Activated naive CD8-positive, alpha-beta T cell treated with anti-CD3 and anti-CD28 coated beads, Interleukin-2, amount 10 ng/mL, durations not matched to agents 7 days and 5 days (primary cell): ENCODE results near the gene RAPGEF6. TPM values are rescaled to one million over a fixed set of nuclear protein-coding genes. Genes with fewer than 3 reads are reported as not detected.

Experiments used
- ATAC-seq: fragments of 150-1000 bp; cut with Tn5 transposase; one replicate; pipeline ENCODE4 v1.10.0; 2021; ENCODE audit warnings: low read depth, moderate library complexity
- POLR2A ChIA-PET: fragments of 350-600 bp; sonication (Branson Sonifier 250); formaldehyde crosslinking; loops from one replicate; lab custom pipeline; 2021; ENCODE audit warnings: antibody characterized with exemption; lab: Charles Lee
- DNase-seq: peaks from one replicate; pipeline ENCODE4 v3.0.0; 2021
- H3K27ac Mint-ChIP-seq: one replicate; pipeline ENCODE4 v1.8.0; 2022; ENCODE audit warnings: mild to moderate bottlenecking, mixed read lengths
- H3K27me3 Mint-ChIP-seq: one replicate; pipeline ENCODE4 v1.8.0; 2022; ENCODE audit warnings: mild to moderate bottlenecking, moderate library complexity, mixed read lengths
- H3K36me3 Mint-ChIP-seq: one replicate; pipeline ENCODE4 v1.8.0; 2021; ENCODE audit warnings: mild to moderate bottlenecking, mixed read lengths
- H3K4me1 Mint-ChIP-seq: one replicate; pipeline ENCODE4 v1.8.0; 2021; ENCODE audit warnings: mixed read lengths
- H3K4me3 Mint-ChIP-seq: one replicate; pipeline ENCODE4 v1.8.0; 2022; ENCODE audit warnings: mild to moderate bottlenecking, moderate library complexity, mixed read lengths
- H3K9me3 Mint-ChIP-seq: one replicate; pipeline ENCODE4 v1.8.0; 2021; ENCODE audit warnings: mixed read lengths
- total RNA-seq, 2 experiments: library from RNA; stranded (reverse); gene quantifications; one replicate each; pipeline ENCODE4 v1.2.3, GENCODE V29; 2021

The RAPGEF6 gene
- total RNA-seq, 2 experiments from 2014 or later: 51.2 to 51.5 TPM

DNA sequence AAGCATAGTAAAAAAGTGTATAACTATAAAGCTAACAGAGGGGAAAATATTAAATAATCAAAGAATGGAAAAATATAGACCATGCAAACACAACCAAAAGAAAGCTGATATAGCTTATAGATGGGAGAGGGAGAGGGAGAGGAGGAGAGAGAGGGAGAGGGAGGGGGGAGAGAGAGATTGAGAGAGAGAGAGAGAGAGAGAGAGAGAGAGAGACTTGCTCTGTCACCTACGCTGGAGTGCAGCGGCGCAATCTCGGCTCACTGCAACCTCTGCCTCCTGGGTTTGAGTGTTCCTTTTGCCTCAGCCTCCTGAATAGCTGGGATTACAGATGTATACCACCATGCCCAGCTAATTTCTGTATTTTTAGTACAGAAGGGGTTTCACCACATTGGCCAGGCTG is 110.6 kb downstream of the RAPGEF6 start:
- DNase-seq (no peak), ATAC-seq (no peak)
- no peak overlapping the region for H3K4me3 Mint-ChIP-seq
- POLR2A ChIA-PET: interaction anchor here (1.0 kb wide), 1 partner anchor 9 kb away, joined by 3 read pairs; no protein-coding TSS in a partner anchor
- H3K27ac Mint-ChIP-seq: no peak overlapping the region
- H3K27me3 Mint-ChIP-seq: no peaks in the 10 kb centered on the region
- no peaks in the 10 kb centered on the region for H3K9me3 Mint-ChIP-seq
- peaks cover 25% of the 10 kb centered on the region for H3K36me3 Mint-ChIP-seq
- H3K4me1 Mint-ChIP-seq: peaks cover 21% of the 10 kb centered on the region

DNA sequence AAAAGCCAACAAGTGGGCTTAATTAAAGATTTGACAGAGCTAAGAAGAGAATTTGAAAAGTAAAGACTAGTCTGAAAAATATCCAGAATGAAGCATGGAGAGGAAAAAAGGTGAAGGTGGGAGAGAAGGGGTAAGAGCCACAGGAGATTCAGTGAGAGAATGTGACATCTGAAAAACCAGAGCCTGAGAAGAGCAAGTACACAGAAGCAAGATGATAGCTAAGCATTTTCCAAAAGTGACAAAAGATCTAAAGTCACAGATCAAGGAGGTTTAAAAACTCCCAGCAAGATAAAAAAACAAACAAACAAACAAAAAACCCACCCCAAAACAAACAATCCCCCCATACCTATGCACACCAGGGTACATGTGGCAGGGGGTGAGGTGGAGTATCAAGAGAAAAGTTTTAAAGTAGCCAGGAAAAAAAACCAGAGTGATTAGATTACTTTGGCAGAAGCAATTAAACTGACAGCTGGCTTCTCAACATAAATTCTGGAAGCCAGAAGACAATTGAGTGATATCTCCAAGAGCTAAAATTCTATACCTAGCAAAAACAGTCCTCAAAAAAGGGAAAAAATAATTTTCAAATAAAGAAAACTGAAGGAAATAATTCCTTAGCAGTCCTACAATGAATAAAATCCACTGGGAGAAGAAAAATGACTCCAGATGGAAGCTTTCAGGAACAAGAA is 111.4 kb downstream of the RAPGEF6 start:
- Mint-ChIP-seq H3K4me1 (peaks cover 13% of the 10 kb centered on the region), H3K27me3 (no peaks in the 10 kb centered on the region), H3K4me3 (no peak overlapping the region), H3K9me3 (no peaks in the 10 kb centered on the region), H3K27ac (peak overlapping the region; percentile 46), H3K36me3 (peaks cover 29% of the 10 kb centered on the region)
- POLR2A ChIA-PET: interaction anchor here (1.0 kb wide), 1 partner anchor 9 kb away, joined by 3 read pairs; no protein-coding TSS in a partner anchor
- DNase-seq (no peak), ATAC-seq (no peak)

DNA sequence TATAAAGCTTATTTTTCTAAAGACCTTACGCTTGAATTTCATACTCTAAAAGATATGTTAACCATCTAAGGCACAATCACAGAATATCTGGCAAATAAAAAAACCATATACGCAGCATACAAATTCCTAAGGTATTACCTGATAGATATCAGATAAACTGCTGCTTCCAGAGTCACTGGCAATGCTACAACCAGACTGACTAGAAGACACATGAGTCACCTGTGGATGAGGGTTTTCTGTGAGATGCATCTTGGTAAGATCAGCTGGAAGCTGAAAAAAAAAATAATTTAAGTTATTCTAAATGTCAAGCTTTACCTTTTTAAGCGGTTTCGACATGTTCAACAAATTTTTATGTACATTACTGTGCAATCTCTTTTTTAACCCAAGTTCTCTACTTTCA is 113.8 kb downstream of the RAPGEF6 start:
- H3K27ac Mint-ChIP-seq: no peak overlapping the region

DNA sequence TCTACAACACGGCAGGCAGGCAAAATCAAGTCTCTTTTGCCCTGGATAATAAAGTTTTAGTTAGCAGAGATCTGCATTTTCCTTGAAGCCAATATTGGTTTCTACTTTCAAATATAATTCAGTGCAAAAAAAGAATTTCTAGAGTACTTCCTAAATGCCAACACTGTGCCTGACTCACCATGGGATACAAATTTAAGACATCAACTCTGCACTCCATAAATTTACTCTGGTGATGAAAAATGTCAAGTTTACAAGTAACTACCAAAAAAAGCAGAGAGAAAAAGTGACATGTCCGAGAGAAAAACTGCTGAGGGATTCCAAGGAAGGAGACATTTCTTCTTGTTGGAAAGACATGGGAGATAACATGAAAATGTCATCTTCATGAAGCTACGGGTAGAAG is 119.7 kb downstream of the RAPGEF6 start:
- H3K36me3 Mint-ChIP-seq: peaks cover 21% of the 10 kb centered on the region
- peak overlapping the region; percentile 64 for H3K27ac Mint-ChIP-seq
- no peaks in the 10 kb centered on the region for H3K9me3 Mint-ChIP-seq
- no peak for ATAC-seq
- no peaks in the 10 kb centered on the region for H3K27me3 Mint-ChIP-seq
- H3K4me3 Mint-ChIP-seq: peak overlapping the region; percentile 87
- POLR2A ChIA-PET: no interaction called here
- peaks cover 24% of the 10 kb centered on the region for H3K4me1 Mint-ChIP-seq
- DNase-seq: no peak

More for the DNA sequence above, 113.8 kb downstream of the RAPGEF6 start:
- H3K9me3 Mint-ChIP-seq: no peaks in the 10 kb centered on the region
- POLR2A ChIA-PET: interaction anchor here (1.0 kb wide), 1 partner anchor 276 kb away, joined by 3 read pairs; the partner anchor contains the start of gene FNIP1
- peaks cover 5% of the 10 kb centered on the region for H3K4me1 Mint-ChIP-seq
- ATAC-seq: no peak
- H3K4me3 Mint-ChIP-seq: no peak overlapping the region
- peaks cover 25% of the 10 kb centered on the region for H3K36me3 Mint-ChIP-seq
- H3K27me3 Mint-ChIP-seq: no peaks in the 10 kb centered on the region
- DNase-seq: no peak

GRCh38 chr5:131514316-131515283 is 120.4 kb downstream of the RAPGEF6 start:
- peaks cover 23% of the 10 kb centered on the region for H3K36me3 Mint-ChIP-seq
- peaks cover 23% of the 10 kb centered on the region for H3K4me1 Mint-ChIP-seq
- POLR2A ChIA-PET: interaction anchor here (1.0 kb wide), 1 partner anchor 17 kb away, joined by 3 read pairs; no protein-coding TSS in a partner anchor
- no peaks in the 10 kb centered on the region for H3K9me3 Mint-ChIP-seq
- ATAC-seq (peak; percentile 83), DNase-seq (no peak)
- H3K27me3 Mint-ChIP-seq: no peaks in the 10 kb centered on the region
- peak overlapping the region; percentile 87 for H3K4me3 Mint-ChIP-seq
- peak overlapping the region; percentile 87 for H3K27ac Mint-ChIP-seq

GRCh38 chr5:131513780-131514179 is 121.2 kb downstream of the RAPGEF6 start:
- Mint-ChIP-seq H3K27ac (no peak overlapping the region), H3K9me3 (no peaks in the 10 kb centered on the region), H3K4me1 (peaks cover 23% of the 10 kb centered on the region), H3K27me3 (no peaks in the 10 kb centered on the region), H3K36me3 (peaks cover 19% of the 10 kb centered on the region), H3K4me3 (peak overlapping the region; percentile 57)
- ATAC-seq (no peak), DNase-seq (peak; percentile 36)
- POLR2A ChIA-PET: no interaction called here

- Mint-ChIP-seq H3K36me3 (peaks cover 23% of the 10 kb centered on the region), H3K27me3 (no peaks in the 10 kb centered on the region), H3K4me3 (no peak overlapping the region), H3K27ac (no peak overlapping the region), H3K9me3 (no peaks in the 10 kb centered on the region), H3K4me1 (peaks cover 23% of the 10 kb centered on the region)
- DNase-seq (no peak), ATAC-seq (no peak)
- POLR2A ChIA-PET: interaction anchor here (1.2 kb wide), 1 partner anchor 20 kb away, joined by 3 read pairs; no protein-coding TSS in a partner anchor
Measured at GRCh38 chr5:131511934-131512333, 123.1 kb downstream of the RAPGEF6 start.

DNA sequence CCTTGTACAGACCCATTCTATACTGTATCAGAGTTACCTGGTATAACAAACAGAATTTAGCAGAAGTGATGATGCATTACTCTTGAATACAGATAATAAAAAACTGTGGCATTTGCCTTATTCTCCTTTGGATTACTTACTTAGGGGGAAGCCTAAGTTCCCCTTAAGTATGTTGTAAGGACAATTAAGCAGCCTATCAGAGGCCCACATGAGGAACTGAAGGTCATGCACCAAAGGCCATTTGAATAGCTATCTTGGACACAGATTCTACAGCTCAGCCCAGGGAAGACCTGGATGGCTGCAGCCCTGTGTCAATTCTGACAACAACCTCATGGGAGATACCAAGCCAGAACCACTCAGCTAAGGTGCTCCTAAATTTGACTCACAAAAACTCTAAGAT is 125.2 kb downstream of the RAPGEF6 start:
- no peak for DNase-seq
- Mint-ChIP-seq H3K4me3 (no peak overlapping the region), H3K4me1 (peaks cover 11% of the 10 kb centered on the region), H3K36me3 (peaks cover 20% of the 10 kb centered on the region), H3K9me3 (no peaks in the 10 kb centered on the region), H3K27ac (no peak overlapping the region), H3K27me3 (no peaks in the 10 kb centered on the region)
- POLR2A ChIA-PET: no interaction called here
- ATAC-seq: no peak

GRCh38 chr5:131505237-131505908 is 129.7 kb downstream of the RAPGEF6 start:
- H3K27ac Mint-ChIP-seq: no peak overlapping the region
- no peak for DNase-seq
- no peaks in the 10 kb centered on the region for H3K27me3 Mint-ChIP-seq
- H3K4me3 Mint-ChIP-seq: no peak overlapping the region
- no peaks in the 10 kb centered on the region for H3K9me3 Mint-ChIP-seq
- peaks cover 44% of the 10 kb centered on the region for H3K36me3 Mint-ChIP-seq
- POLR2A ChIA-PET: interaction anchor here (0.6 kb wide), 2 partner anchors 24 to 84 kb away, joined by 3 read pairs; no protein-coding TSS in a partner anchor
- no peak for ATAC-seq
- peaks cover 3% of the 10 kb centered on the region for H3K4me1 Mint-ChIP-seq

GRCh38 chr5:131496400-131496713 is 138.7 kb downstream of the RAPGEF6 start:
- Mint-ChIP-seq H3K4me3 (no peak overlapping the region), H3K27me3 (no peaks in the 10 kb centered on the region), H3K27ac (no peak overlapping the region), H3K4me1 (peaks cover 2% of the 10 kb centered on the region), H3K9me3 (no peaks in the 10 kb centered on the region), H3K36me3 (peaks cover 44% of the 10 kb centered on the region)
- POLR2A ChIA-PET: interaction anchor here (0.7 kb wide), 1 partner anchor 21 kb away, joined by 3 read pairs; no protein-coding TSS in a partner anchor
- ATAC-seq: no peak
- DNase-seq: no peak

- POLR2A ChIA-PET: no interaction called here
- DNase-seq (no peak), ATAC-seq (no peak)
- no peaks in the 10 kb centered on the region for H3K9me3 Mint-ChIP-seq
- H3K36me3 Mint-ChIP-seq: peaks cover 41% of the 10 kb centered on the region
- no peak overlapping the region for H3K27ac Mint-ChIP-seq
- H3K4me3 Mint-ChIP-seq: no peak overlapping the region
- no peaks in the 10 kb centered on the region for H3K27me3 Mint-ChIP-seq
- H3K4me1 Mint-ChIP-seq: peaks cover 2% of the 10 kb centered on the region
Measured at GRCh38 chr5:131495536-131496399, 139.3 kb downstream of the RAPGEF6 start.

GRCh38 chr5:131491749-131492148 is 143.3 kb downstream of the RAPGEF6 start:
- POLR2A ChIA-PET: no interaction called here
- no peaks in the 10 kb centered on the region for H3K27me3 Mint-ChIP-seq
- H3K9me3 Mint-ChIP-seq: peaks cover 2% of the 10 kb centered on the region
- DNase-seq (no peak), ATAC-seq (no peak)
- no peak overlapping the region for H3K4me3 Mint-ChIP-seq
- H3K4me1 Mint-ChIP-seq: peaks cover 8% of the 10 kb centered on the region
- peaks cover 48% of the 10 kb centered on the region for H3K36me3 Mint-ChIP-seq
- H3K27ac Mint-ChIP-seq: no peak overlapping the region
